HEK293 (cell line): Measurements from ENCODE around the gene CHN2.

Experiments used
- GLIS2 ChIP-seq: fragments of 450-650 bp; formaldehyde crosslinking; IDR thresholded peaks from 2 replicates; pipeline ENCODE4 v1.5.1; 2016; ENCODE audit warnings: missing biosample characterization, missing genetic modification characterization
- HOXC10 ChIP-seq: sonication (generic); formaldehyde crosslinking; IDR thresholded peaks from 2 replicates; pipeline ENCODE4 v1.8.1; 2023; ENCODE audit warnings: mild to moderate bottlenecking, missing genetic modification reagents
- PBX3 ChIP-seq: sonication (generic); formaldehyde crosslinking; IDR thresholded peaks from 2 replicates; pipeline ENCODE4 v1.8.1; 2022; ENCODE audit warnings: mild to moderate bottlenecking, moderate library complexity, missing genetic modification reagents
- ZBTB10 ChIP-seq: fragments of 450-650 bp; formaldehyde crosslinking; IDR thresholded peaks from 2 replicates; pipeline ENCODE4 v1.5.1; 2016; ENCODE audit warnings: missing biosample characterization, missing genetic modification characterization
- ZBTB8A ChIP-seq: fragments of 450-650 bp; formaldehyde crosslinking; IDR thresholded peaks from 2 replicates; pipeline ENCODE4 v1.5.1; 2016; ENCODE audit warnings: missing biosample characterization, missing genetic modification characterization
- ZFP69B ChIP-seq: fragments of 450-650 bp; formaldehyde crosslinking; IDR thresholded peaks from 2 replicates; pipeline ENCODE4 v1.5.1; 2016; ENCODE audit warnings: missing biosample characterization, missing genetic modification characterization
- ZNF629 ChIP-seq: fragments of 450-650 bp; formaldehyde crosslinking; IDR thresholded peaks from 2 replicates; pipeline ENCODE4 v1.5.1; 2017; ENCODE audit warnings: missing biosample characterization, missing genetic modification characterization
- ZNF707 ChIP-seq: fragments of 450-650 bp; formaldehyde crosslinking; IDR thresholded peaks from 2 replicates; pipeline ENCODE4 v1.5.1; 2016; ENCODE audit warnings: missing biosample characterization, missing genetic modification characterization
- ZNF843 ChIP-seq: fragments of 450-650 bp; formaldehyde crosslinking; IDR thresholded peaks from 2 replicates; pipeline ENCODE4 v1.5.1; 2016; ENCODE audit warnings: missing biosample characterization, missing genetic modification characterization
- TF ChIP-seq, protein P1 (sequence below): fragments of 450-650 bp; formaldehyde crosslinking; IDR thresholded peaks from 2 replicates; pipeline ENCODE4 v1.5.1; 2016; ENCODE audit warnings: missing biosample characterization, missing genetic modification characterization

GRCh38 chr7:29320577-29320976 lies 126.0 kb downstream of the CHN2 start:
- TF ChIP-seq ZNF707 = no peak
- TF ChIP-seq ZNF843 (tag by site-specific recombination) = no peak
- TF ChIP-seq ZFP69B (tag by site-specific recombination) = no peak
- no peak for TF ChIP-seq PBX3 (CRISPR knock-in tag)
- no peak for TF ChIP-seq HOXC10 (CRISPR knock-in tag)
- no peak for TF ChIP-seq ZNF629 (tag by site-specific recombination)
- TF ChIP-seq ZBTB10 (tag by site-specific recombination) = no peak
- TF ChIP-seq, protein P1, sequence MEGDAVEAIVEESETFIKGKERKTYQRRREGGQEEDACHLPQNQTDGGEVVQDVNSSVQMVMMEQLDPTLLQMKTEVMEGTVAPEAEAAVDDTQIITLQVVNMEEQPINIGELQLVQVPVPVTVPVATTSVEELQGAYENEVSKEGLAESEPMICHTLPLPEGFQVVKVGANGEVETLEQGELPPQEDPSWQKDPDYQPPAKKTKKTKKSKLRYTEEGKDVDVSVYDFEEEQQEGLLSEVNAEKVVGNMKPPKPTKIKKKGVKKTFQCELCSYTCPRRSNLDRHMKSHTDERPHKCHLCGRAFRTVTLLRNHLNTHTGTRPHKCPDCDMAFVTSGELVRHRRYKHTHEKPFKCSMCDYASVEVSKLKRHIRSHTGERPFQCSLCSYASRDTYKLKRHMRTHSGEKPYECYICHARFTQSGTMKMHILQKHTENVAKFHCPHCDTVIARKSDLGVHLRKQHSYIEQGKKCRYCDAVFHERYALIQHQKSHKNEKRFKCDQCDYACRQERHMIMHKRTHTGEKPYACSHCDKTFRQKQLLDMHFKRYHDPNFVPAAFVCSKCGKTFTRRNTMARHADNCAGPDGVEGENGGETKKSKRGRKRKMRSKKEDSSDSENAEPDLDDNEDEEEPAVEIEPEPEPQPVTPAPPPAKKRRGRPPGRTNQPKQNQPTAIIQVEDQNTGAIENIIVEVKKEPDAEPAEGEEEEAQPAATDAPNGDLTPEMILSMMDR (tag by site-specific recombination) = no peak
- TF ChIP-seq ZBTB8A (tag by site-specific recombination) = no peak
- no peak for TF ChIP-seq GLIS2 (tag by site-specific recombination)
